ENCODE results near the gene LLGL2. TPM values are rescaled to one million over a fixed set of nuclear protein-coding genes. Genes with fewer than 3 reads are reported as not detected.

LLGL2 gene
- total RNA-seq = 0.14 and 0.37 TPM in 2 replicates

GRCh38 chr17:75524970-75525805 is at the start of gene LLGL2:
Gene LLGL2 (plus strand): TSS chr17:75525697. CDS start chr17:75543427, 17,730 bp downstream.

GRCh38 chr17:75515496-75516254 is 9.8 kb upstream of the LLGL2 start, which contains the start of gene CASKIN2:
Gene CASKIN2 (minus strand): TSS chr17:75515537. CDS start chr17:75513804, 1,733 bp downstream.

GRCh38 chr17:75516255-75516618 is 9.3 kb upstream of the LLGL2 start, which contains the start of gene TSEN54:
Gene TSEN54 (plus strand): TSS chr17:75516528. CDS start chr17:75516561, 33 bp downstream.

GRCh38 chr17:75587675-75588595 is 62.4 kb downstream of the LLGL2 start, which contains the start of gene MYO15B:
Gene MYO15B (plus strand): TSS chr17:75587800. CDS start chr17:75588058, 258 bp downstream.

Other genes starting within 250 kb of the LLGL2 start
- gene SLC25A19, start 236.3 kb upstream of the LLGL2 start, total RNA-seq = 4.4 and 4.7 TPM in 2 replicates
- gene GRB2, start 120.0 kb upstream of the LLGL2 start, total RNA-seq = 56.9 and 63.7 TPM in 2 replicates
- gene TMEM94, start 69.1 kb upstream of the LLGL2 start, total RNA-seq = 20.1 and 20.5 TPM in 2 replicates
- 3.4 and 5.2 TPM in 2 replicates for gene CASKIN2, start 10.2 kb upstream of the LLGL2 start, total RNA-seq
- 6.3 and 10.4 TPM in 2 replicates for gene TSEN54, start 9.2 kb upstream of the LLGL2 start, total RNA-seq
- gene MYO15B, start 62.1 kb downstream of the LLGL2 start, total RNA-seq = 2.0 and 3.9 TPM in 2 replicates
- gene SMIM5, start 107.7 kb downstream of the LLGL2 start, total RNA-seq = not detected in 2 replicates
- gene RECQL5, start 141.5 kb downstream of the LLGL2 start, total RNA-seq = 14.6 and 19.6 TPM in 2 replicates
- gene SAP30BP, start 141.6 kb downstream of the LLGL2 start, total RNA-seq = 47.8 and 51.7 TPM in 2 replicates
- 0.28 TPM in 2 replicates for gene ITGB4, start 195.8 kb downstream of the LLGL2 start, total RNA-seq
- gene GALK1, start 239.5 kb downstream of the LLGL2 start, total RNA-seq = 43.2 and 49.0 TPM in 2 replicates